ENCODE results near the gene LMF1. TPM values are rescaled to one million over a fixed set of nuclear protein-coding genes. Genes with fewer than 3 reads are reported as not detected.

The LMF1 gene
- total RNA-seq, 4 donors from 2014 or later = 23.2 to 97.8 (median 89.1) TPM

GRCh38 chr16:942436-943060, 28.2 kb downstream of the LMF1 start:
- no peaks in the 10 kb centered on the region for H3K36me3 ChIP-seq
- 89 to 97% methylated on average over 4 of the region's 4 CpGs for WGBS, 2 donors

GRCh38 chr16:939941-940340, 30.8 kb downstream of the LMF1 start:
- no peaks in the 10 kb centered on the region for H3K36me3 ChIP-seq
- H3K4me3 ChIP-seq (replicated peaks in 1 of 3) = no peak overlapping the region
- no peaks in the 10 kb centered on the region for H3K27me3 ChIP-seq
- 94 to 97% methylated on average over 17 of the region's 17 CpGs for WGBS, 2 donors
- H3K27ac ChIP-seq = no peak overlapping the region
- TF ChIP-seq POLR2A (IDR thresholded peaks at IDR 0.05) (no peak), CTCF (IDR thresholded peaks at IDR 0.05) (no peak)
- H3K9me3 ChIP-seq = no peaks in the 10 kb centered on the region
- intact Hi-C loops (cut with DNase I) = no loop called here
- DNase-seq = no peak
- H3K4me1 ChIP-seq = peaks cover 2 to 3% of the 10 kb centered on the region in 2 donors

More at GRCh38 chr16:942436-943060, 28.2 kb downstream of the LMF1 start:
- Histone ChIP-seq H3K4me1 (peaks cover 13 to 17% of the 10 kb centered on the region in 2 donors), H3K4me3 (replicated peaks in 1 of 3) (no peak overlapping the region), H3K9me3 (no peaks in the 10 kb centered on the region), H3K27me3 (no peaks in the 10 kb centered on the region), H3K27ac (no peak overlapping the region)
- intact Hi-C loops (cut with DNase I) = no loop called here
- TF ChIP-seq CTCF (IDR thresholded peaks at IDR 0.05) (no peak), POLR2A (IDR thresholded peaks at IDR 0.05) (no peak)
- DNase-seq = no peak

- 96 to 97% methylated on average over 16 to 22 of the region's 27 CpGs for WGBS, 2 donors
Observed at GRCh38 chr16:939311-939710, 31.5 kb downstream of the LMF1 start.

GRCh38 chr16:938752-939151, 32.0 kb downstream of the LMF1 start:
- TF ChIP-seq POLR2A (IDR thresholded peaks at IDR 0.05) = no peak
- TF ChIP-seq CTCF (IDR thresholded peaks at IDR 0.05) = no peak
- Histone ChIP-seq H3K27ac (no peak overlapping the region), H3K4me3 (replicated peaks in 1 of 3) (no peak overlapping the region), H3K36me3 (peaks cover 0 to under 1% of the 10 kb centered on the region in 2 donors), H3K9me3 (no peaks in the 10 kb centered on the region), H3K27me3 (no peaks in the 10 kb centered on the region), H3K4me1 (no peaks in the 10 kb centered on the region)
- intact Hi-C loops (cut with DNase I) = no loop called here
- no peak for DNase-seq
- WGBS, 2 donors = 89 to 91% methylated on average over 9 of the region's 9 CpGs

More at GRCh38 chr16:939311-939710, 31.5 kb downstream of the LMF1 start:
- no peak for DNase-seq
- TF ChIP-seq POLR2A (IDR thresholded peaks at IDR 0.05) (no peak), CTCF (IDR thresholded peaks at IDR 0.05) (no peak)
- H3K9me3 ChIP-seq = no peaks in the 10 kb centered on the region
- intact Hi-C loops (cut with DNase I) = no loop called here
- H3K27me3 ChIP-seq = no peaks in the 10 kb centered on the region
- H3K4me3 ChIP-seq (replicated peaks in 1 of 3) = no peak overlapping the region
- no peak overlapping the region for H3K27ac ChIP-seq
- no peaks in the 10 kb centered on the region for H3K36me3 ChIP-seq
- no peaks in the 10 kb centered on the region for H3K4me1 ChIP-seq

- WGBS, 2 donors = 94 to 95% methylated on average over 17 to 18 of the region's 18 CpGs
- Histone ChIP-seq H3K4me3 (replicated peaks in 1 of 3) (no peak overlapping the region), H3K36me3 (peaks cover 0 to 6% of the 10 kb centered on the region in 2 donors), H3K9me3 (no peaks in the 10 kb centered on the region), H3K27me3 (no peaks in the 10 kb centered on the region), H3K4me1 (no peaks in the 10 kb centered on the region), H3K27ac (no peak overlapping the region)
- DNase-seq = no peak
- TF ChIP-seq CTCF (IDR thresholded peaks at IDR 0.05) (no peak), POLR2A (IDR thresholded peaks at IDR 0.05) (no peak)
- intact Hi-C loops (cut with DNase I) = no loop called here
Observed at GRCh38 chr16:938136-938535, 32.6 kb downstream of the LMF1 start.
